Gastrocnemius medialis (tissue), 4 donors: Measurements from ENCODE around the gene KRTAP5-7. TPM values are rescaled to one million over a fixed set of nuclear protein-coding genes. Genes with fewer than 3 reads are reported as not detected.

Experiments
- ATAC-seq, 2 donors: fragments of 150-250 bp; one replicate each; pipeline ENCODE4 v1.9.1; 2016
- DNase-seq, 2 donors: peaks; one replicate each; pipeline ENCODE4 v3.0.0-alpha.2; 2019
- H3K27ac ChIP-seq, 4 donors: fragments of 200-600 bp; sonication (generic); 1 replicate in 1 of 4; 2 replicates in 3 of 4; pipeline ENCODE4 v1.5.1; 2016 to 2018; ENCODE audit warnings: mild to moderate bottlenecking in 2 of 4, moderate library complexity in 1 of 4
- H3K27me3 ChIP-seq, 3 donors: fragments of 200-600 bp; sonication (generic) in 2 of 3; 1 replicate in 1 of 3; 2 replicates in 2 of 3; pipeline versions ENCODE4 v1.5.1 to v1.6.0; 2016 to 2019; ENCODE audit warnings: mild to moderate bottlenecking in 1 of 3, moderate library complexity in 1 of 3
- H3K36me3 ChIP-seq, 2 donors: fragments of 200-600 bp; sonication (generic) in 1 of 2; one replicate each; pipeline ENCODE4 v1.5.1; 2017 to 2018
- H3K4me1 ChIP-seq, 2 donors: fragments of 200-600 bp; sonication (generic) in 1 of 2; one replicate each; pipeline ENCODE4 v1.5.1; 2016 to 2017; ENCODE audit warnings: mild to moderate bottlenecking in 2 of 2
- H3K4me3 ChIP-seq, 4 donors: fragments of 200-600 bp; sonication (generic) in 3 of 4; 1 replicate in 1 of 4; 2 replicates in 3 of 4; pipeline ENCODE4 v1.5.1; 2016 to 2019; ENCODE audit warnings: mild to moderate bottlenecking in 2 of 4
- H3K9me3 ChIP-seq, 3 donors: fragments of 200-600 bp; sonication (generic) in 2 of 3; 1 replicate in 1 of 3; 2 replicates in 2 of 3; pipeline ENCODE4 v1.5.1; 2016 to 2019
- CTCF ChIP-seq, 5 experiments: fragments of 450-650 bp in 3 of 5; fragments of 200-600 bp in 2 of 5; sonication (generic) in 2 of 5; IDR thresholded peaks in 4 of 5; conservative IDR thresholded peaks in 1 of 5; 1 replicate in 4 of 5; 2 replicates in 1 of 5; pipeline ENCODE4 v1.5.1; 2016 to 2019; ENCODE audit warnings: antibody characterized with exemption in 5 of 5, mild to moderate bottlenecking in 3 of 5, moderate library complexity in 3 of 5
- POLR2A ChIP-seq, 2 donors: fragments of 450-650 bp; IDR thresholded peaks; one replicate each; pipeline ENCODE4 v1.6.1; 2017; ENCODE audit warnings: antibody characterized with exemption in 2 of 2, mild to moderate bottlenecking in 2 of 2, moderate library complexity in 2 of 2
- in situ Hi-C, 4 donors: fragments of 200-750 bp; cut with MboI; loops; one replicate each; pipeline versions ENCODE4 v1.15.0 to v1.8.0; 2017; ENCODE audit warnings: low sequenced_read_pairs in 4 of 4
- intact Hi-C: fragments of 100-400 bp; cut with DNase I; formaldehyde crosslinking; loops from one replicate; pipeline ENCODE4 v1.15.1; 2023; ENCODE audit warnings: low total_unique reads
- total RNA-seq, 4 donors: library from RNA; depleted of rRNA; stranded (reverse); fragments of >200 nt; gene quantifications; one replicate each; pipeline versions ENCODE4 v1.1.0 to v1.2.3, GENCODE V29; 2016

KRTAP5-7 gene
- total RNA-seq, 4 donors from 2014 or later = not detected

DNA sequence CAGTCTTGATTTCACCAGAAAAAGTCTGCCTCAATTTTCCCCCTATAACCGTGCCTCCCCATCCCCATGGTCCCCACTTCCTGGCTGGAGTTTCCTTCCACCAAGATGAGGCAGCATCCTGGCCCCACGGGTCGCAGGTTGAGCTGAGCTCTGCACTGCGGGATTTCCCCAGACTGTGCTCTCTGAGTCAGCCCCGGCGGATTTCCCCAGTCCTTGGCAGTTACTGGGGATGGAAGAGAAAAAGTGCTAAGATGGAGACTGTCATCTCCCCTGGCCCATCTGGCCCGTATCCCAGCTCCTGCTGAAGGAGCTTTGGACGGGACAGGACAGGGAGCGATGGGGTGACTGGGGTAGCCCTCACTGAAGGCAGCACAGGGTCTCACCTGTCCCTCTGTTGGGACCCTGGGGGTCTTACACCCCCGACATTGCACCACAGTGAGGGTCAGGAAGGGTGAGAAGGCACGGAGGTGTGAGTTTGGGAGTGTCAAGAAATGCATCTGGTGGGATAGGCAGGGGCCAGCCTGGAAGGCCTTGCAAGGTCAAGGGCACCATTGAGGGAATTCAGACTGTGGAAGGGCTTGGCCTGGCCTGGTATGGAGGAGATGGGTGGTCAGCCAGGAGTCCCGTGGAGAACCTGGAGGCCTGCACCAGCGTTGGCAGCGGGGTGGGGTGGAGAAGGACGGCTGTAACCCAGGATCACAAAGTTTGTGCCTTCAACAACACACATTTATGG lies 37.6 kb upstream of the KRTAP5-7 start:
- H3K27ac ChIP-seq = no peak overlapping the region
- DNase-seq (peak in 1 of 2 donors; percentile 1), ATAC-seq (no peak)
- no peak overlapping the region for H3K4me3 ChIP-seq
- in situ Hi-C loops = no loop called here
- H3K36me3 ChIP-seq = peaks cover 0 to 52% of the 10 kb centered on the region in 2 donors
- TF ChIP-seq POLR2A (IDR thresholded peaks at IDR 0.05) (no peak), CTCF (IDR thresholded peaks at IDR 0.05 in 4 of 5, conservative IDR thresholded peaks at IDR 0.05 in 1 of 5) (no peak)
- no peaks in the 10 kb centered on the region for H3K9me3 ChIP-seq
- H3K4me1 ChIP-seq = no peaks in the 10 kb centered on the region
- intact Hi-C loops = no loop called here
- no peaks in the 10 kb centered on the region for H3K27me3 ChIP-seq

- intact Hi-C loops = no loop called here
- Histone ChIP-seq H3K4me3 (no peak overlapping the region), H3K27me3 (no peaks in the 10 kb centered on the region), H3K4me1 (no peaks in the 10 kb centered on the region), H3K36me3 (peaks cover 0 to 50% of the 10 kb centered on the region in 2 donors), H3K9me3 (no peaks in the 10 kb centered on the region), H3K27ac (no peak overlapping the region)
- DNase-seq (peak in 1 of 2 donors; percentile 2), ATAC-seq (no peak)
- no peak for TF ChIP-seq POLR2A (IDR thresholded peaks at IDR 0.05)
- no peak for TF ChIP-seq CTCF (IDR thresholded peaks at IDR 0.05 in 4 of 5, conservative IDR thresholded peaks at IDR 0.05 in 1 of 5)
- in situ Hi-C loops = no loop called here
Observed at GRCh38 chr11:71490044-71490730, 36.9 kb upstream of the KRTAP5-7 start.

DNA sequence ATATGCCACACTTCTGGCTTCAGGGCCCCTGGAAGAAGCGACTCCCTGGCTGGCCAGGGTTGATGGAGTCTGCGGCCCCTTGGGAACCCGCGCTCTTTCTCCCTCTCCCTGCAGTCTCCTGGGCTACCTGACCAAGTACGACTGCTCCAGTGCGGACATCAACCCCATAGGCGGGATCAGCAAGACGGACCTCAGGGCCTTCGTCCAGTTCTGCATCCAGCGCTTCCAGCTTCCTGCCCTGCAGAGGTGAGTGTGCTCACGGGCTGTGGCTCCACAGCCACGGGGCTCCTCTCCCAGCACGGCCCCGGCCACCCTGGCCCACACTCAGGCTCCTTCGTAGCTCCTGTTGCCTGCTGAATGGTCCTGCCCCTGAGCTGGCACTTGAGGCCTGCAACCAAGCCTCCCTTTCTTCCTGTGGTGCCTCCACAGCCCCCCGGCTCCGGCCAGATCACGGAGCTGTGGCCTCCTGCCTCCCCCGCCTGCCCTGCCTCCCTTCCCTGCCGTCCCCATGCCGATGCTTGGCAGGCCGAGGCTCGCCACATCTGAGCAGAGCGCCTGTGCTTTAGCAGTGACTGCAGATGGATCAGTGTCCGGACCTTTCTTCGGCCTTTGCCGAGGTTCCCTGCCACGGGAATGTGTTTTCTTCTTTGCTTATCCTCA lies 36.2 kb upstream of the KRTAP5-7 start:
- ATAC-seq = no peak
- intact Hi-C loops (no loop called here), in situ Hi-C loops (no loop called here)
- no peak for TF ChIP-seq CTCF (IDR thresholded peaks at IDR 0.05 in 4 of 5, conservative IDR thresholded peaks at IDR 0.05 in 1 of 5)
- TF ChIP-seq POLR2A (IDR thresholded peaks at IDR 0.05) = no peak
- no peaks in the 10 kb centered on the region for H3K27me3 ChIP-seq
- H3K4me3 ChIP-seq = no peak overlapping the region
- peak in 1 of 2 donors; percentile 2 for DNase-seq
- peaks cover 0 to 50% of the 10 kb centered on the region in 2 donors for H3K36me3 ChIP-seq
- no peak overlapping the region for H3K27ac ChIP-seq
- no peaks in the 10 kb centered on the region for H3K4me1 ChIP-seq
- no peaks in the 10 kb centered on the region for H3K9me3 ChIP-seq

- intact Hi-C loops (no loop called here), in situ Hi-C loops (no loop called here)
- TF ChIP-seq CTCF (IDR thresholded peaks at IDR 0.05 in 4 of 5, conservative IDR thresholded peaks at IDR 0.05 in 1 of 5) (no peak), POLR2A (IDR thresholded peaks at IDR 0.05) (no peak)
- no peak overlapping the region for H3K4me3 ChIP-seq
- ATAC-seq = no peak
- H3K27ac ChIP-seq = no peak overlapping the region
- H3K36me3 ChIP-seq = peaks cover 0 to 49% of the 10 kb centered on the region in 2 donors
- H3K4me1 ChIP-seq = no peaks in the 10 kb centered on the region
- H3K27me3 ChIP-seq = no peaks in the 10 kb centered on the region
- DNase-seq = no peak
- H3K9me3 ChIP-seq = no peaks in the 10 kb centered on the region
Observed at GRCh38 chr11:71491531-71491930, 35.5 kb upstream of the KRTAP5-7 start.
